ENCODE measurements around the gene PTPN20. TPM values are rescaled to one million over a fixed set of nuclear protein-coding genes. Genes with fewer than 3 reads are reported as not detected.

PTPN20 gene
- total and polyA plus RNA-seq, 2 of the 4 experiments (the other 2 are of a cell fraction), result 0.14 TPM; not detected in 1

GRCh38 chr10:47024399-47025252, 113.4 kb downstream of the PTPN20 start (continued):
- TF ChIP-seq SMC3 (IDR thresholded peaks at IDR 0.05; ENCODE audit: low read depth, low read length), result peak; percentile 80

- no peaks in the 10 kb centered on the region for H3K9me3 ChIP-seq (ENCODE audit: control insufficient read depth, insufficient read depth, low read length)
- no peak overlapping the region for H3K14ac ChIP-seq (replicated peaks; ENCODE audit: low read depth, low read length)
- ATAC-seq (ENCODE audit: low read depth) (peak; percentile 25), DNase-seq (no peak)
- TF ChIP-seq CHD1 (IDR thresholded peaks at IDR 0.05; ENCODE audit: low read depth, low read length) (no peak), ELK1 (IDR thresholded peaks at IDR 0.05; ENCODE audit: borderline replicate concordance, low read depth, low read length) (no peak), RFX5 (IDR thresholded peaks at IDR 0.05; ENCODE audit: low read depth, low read length) (no peak), CTCF (conservative IDR thresholded peaks at IDR 0.05; ENCODE audit: low read depth, low read length) (no peak), CEBPB (IDR thresholded peaks at IDR 0.05; ENCODE audit: low read depth, low read length) (no peak)
- peaks cover 4% of the 10 kb centered on the region; the same call in 1 of the 2 replicates for H3K4me1 ChIP-seq (ENCODE audit: control insufficient read depth, insufficient read depth, low read length)
- no peaks in the 10 kb centered on the region for H3K79me1 ChIP-seq (ENCODE audit: low read depth in 1 of 2, low read length in 2 of 2)
- peak overlapping the region; percentile 19; the same call in 1 of the 2 replicates for H2BK120ac ChIP-seq (ENCODE audit: low read depth, low read length)
- intact Hi-C loops (cut with micrococcal nuclease), result loop anchor here (2.0 kb wide), 1 partner anchor 22 kb away; no protein-coding TSS in a partner anchor
- 0 out of 2 replicates have a peak overlapping the region, but pooled peaks have one; percentile 7 for H3K4ac ChIP-seq (ENCODE audit: low read depth, low read length)
- H3K56ac ChIP-seq (ENCODE audit: extremely low read depth, insufficient read depth, low read length), result no peak overlapping the region
- no peaks in the 10 kb centered on the region for H4K20me1 ChIP-seq (ENCODE audit: insufficient read depth, low read length)
- H3K9me1 ChIP-seq (ENCODE audit: insufficient read depth, low read length), result peaks cover 6% of the 10 kb centered on the region
- in situ Hi-C loops (cut with MboI; ENCODE audit: low sequenced_read_pairs), result loop anchor here (10.0 kb wide), 1 partner anchor 280 kb away; the partner anchor contains the start of gene GDF10
- no CpG with 5 or more reads among the region's 4 CpGs for WGBS, 2 experiments (ENCODE audit: extremely low coverage in 2 of 2, insufficient read length in 1 of 2)
- no peak overlapping the region for H2BK5ac ChIP-seq (ENCODE audit: low read depth, low read length, poor library complexity, severe bottlenecking)
- no peak overlapping the region for H3K4me3 ChIP-seq (ENCODE audit: insufficient read depth, low read depth, low read length)
- no peak overlapping the region for H2AK9ac ChIP-seq (replicated peaks; ENCODE audit: low read depth, low read length, poor library complexity)
- no peak overlapping the region for H3K23ac ChIP-seq (ENCODE audit: low read depth, low read length)
- no peaks in the 10 kb centered on the region for H3K36me3 ChIP-seq (ENCODE audit: control insufficient read depth, insufficient read depth, low read length)
- peak overlapping the region; percentile 28; the same call in 1 of the 2 replicates for H2AK5ac ChIP-seq (ENCODE audit: low read depth, low read length)
- H2BK15ac ChIP-seq (ENCODE audit: low read depth, low read length), result no peak overlapping the region
- BruUV-seq (replicated peaks), result no TSS peak
- H3K9ac ChIP-seq (ENCODE audit: low read depth, low read length), result no peak overlapping the region
- no peaks in the 10 kb centered on the region for H3K27me3 ChIP-seq (ENCODE audit: control insufficient read depth, insufficient read depth, low read length)
- ChIA-PET CTCF (interaction anchor here (1.1 to 2.9 kb wide), 8 partner anchors 8 to 286 kb away, joined by 3 to 16 read pairs (median 4); no protein-coding TSS in a partner anchor), POLR2A (ENCODE audit: unreplicated experiment) (no interaction called here)
- no peak overlapping the region for H4K5ac ChIP-seq (ENCODE audit: low read depth, low read length)
- no peak overlapping the region for H4K91ac ChIP-seq (ENCODE audit: insufficient read depth, low read depth, low read length)
- peak overlapping the region; percentile 66 for H2AFZ ChIP-seq (replicated peaks; ENCODE audit: low read length, poor library complexity)
- no peak overlapping the region for H4K8ac ChIP-seq (ENCODE audit: low read depth in 2 of 2, low read length in 2 of 2)
- dilution Hi-C loops (cut with HindIII; ENCODE audit: low sequenced_read_pairs, unreplicated experiment), result no loop called here
- no peak overlapping the region for H3K4me2 ChIP-seq (ENCODE audit: low read depth, low read length)
- no peak overlapping the region for H2BK20ac ChIP-seq (ENCODE audit: low read depth, low read length)
- no peak overlapping the region for H3K27ac ChIP-seq (ENCODE audit: insufficient read depth, low read length)
- H3K18ac ChIP-seq (ENCODE audit: low read depth, low read length), result no peak overlapping the region
Observed at GRCh38 chr10:47025253-47025539, 114.0 kb downstream of the PTPN20 start.

Measured in IMR-90 (cell line).